SJCRH30 (cell line): ENCODE results near the gene TTC28. TPM values are rescaled to one million over a fixed set of nuclear protein-coding genes. Genes with fewer than 3 reads are reported as not detected.
"Not testable (repeated sequence)": the region's sequence is repeated elsewhere in the genome, so short reads cannot be mapped to it uniquely, and the experiment has no call there.

Experiments used
- DNase-seq, 2 experiments: peaks; one replicate each; pipeline ENCODE4 v3.0.0-alpha.2; 2015 to 2020
- H3K27ac ChIP-seq: fragments of 250-450 bp; sonication (Bioruptor Pico); 2 replicates; pipeline ENCODE4 v1.5.1; 2020; ENCODE audit warnings: mild to moderate bottlenecking, moderate library complexity
- H3K27me3 ChIP-seq: fragments of 250-450 bp; sonication (Bioruptor Pico); 2 replicates; pipeline ENCODE4 v1.5.1; 2020; ENCODE audit warnings: mild to moderate bottlenecking, moderate library complexity
- H3K36me3 ChIP-seq: fragments of 250-450 bp; sonication (Bioruptor Pico); 2 replicates; pipeline ENCODE4 v1.5.1; 2020; ENCODE audit warnings: mild to moderate bottlenecking, moderate library complexity
- H3K4me1 ChIP-seq: fragments of 250-450 bp; sonication (Bioruptor Pico); 2 replicates; pipeline ENCODE4 v1.5.1; 2020; ENCODE audit warnings: mild to moderate bottlenecking, moderate library complexity
- H3K4me3 ChIP-seq: fragments of 250-450 bp; sonication (Bioruptor Pico); 2 replicates; pipeline ENCODE4 v1.5.1; 2020; ENCODE audit warnings: mild to moderate bottlenecking, moderate library complexity
- H3K9me3 ChIP-seq: fragments of 250-450 bp; sonication (Bioruptor Pico); replicated peaks from 2 replicates; pipeline ENCODE4 v1.5.1; 2020; ENCODE audit warnings: mild to moderate bottlenecking, moderate library complexity
- total RNA-seq: library from RNA; depleted of rRNA; stranded (reverse); fragments of >200 nt; shearing (Covaris generic); gene quantifications from 2 replicates; pipeline ENCODE4 v1.2.3, GENCODE V29; 2014

TTC28 gene
- total RNA-seq, 1 experiment from 2014 or later, result 12.8 TPM

GRCh38 chr22:28568099-28568498 is 111.5 kb downstream of the TTC28 start:
- Histone ChIP-seq H3K4me1 (no peaks in the 10 kb centered on the region), H3K27me3 (no peaks in the 10 kb centered on the region), H3K9me3 (no peaks in the 10 kb centered on the region), H3K36me3 (no peaks in the 10 kb centered on the region), H3K27ac (no peak overlapping the region), H3K4me3 (no peak overlapping the region)
- DNase-seq, result no peak

- not testable (repeated sequence) for H3K27me3 ChIP-seq, H3K36me3 ChIP-seq, H3K27ac ChIP-seq, H3K4me3 ChIP-seq, H3K4me1 ChIP-seq, H3K9me3 ChIP-seq, DNase-seq
Observed at GRCh38 chr22:28566920-28567499, 112.6 kb downstream of the TTC28 start.

DNA sequence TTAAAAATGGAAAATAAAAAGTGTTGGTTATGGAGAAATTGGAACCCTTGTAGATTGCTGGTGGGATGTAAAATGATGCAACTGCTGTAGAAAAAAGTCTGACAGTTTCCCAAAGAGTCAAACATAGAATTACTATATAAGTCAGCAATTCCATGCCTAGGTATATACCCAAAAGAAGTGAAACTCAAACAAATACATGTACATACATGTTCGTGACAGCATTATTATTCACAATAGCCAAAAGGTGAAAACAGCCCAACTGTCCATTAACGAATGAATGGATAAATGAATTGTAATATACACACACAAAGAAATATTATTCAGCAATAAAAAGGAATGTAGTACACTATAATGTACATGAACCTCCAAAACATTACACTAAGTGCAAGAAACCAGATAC is 116.0 kb downstream of the TTC28 start:
- Histone ChIP-seq H3K36me3 (no peaks in the 10 kb centered on the region), H3K27ac (no peak overlapping the region)

GRCh38 chr22:28562324-28562723 is 117.3 kb downstream of the TTC28 start:
- no peak for DNase-seq
- Histone ChIP-seq H3K4me3 (no peak overlapping the region), H3K27me3 (no peaks in the 10 kb centered on the region), H3K36me3 (no peaks in the 10 kb centered on the region), H3K27ac (no peak overlapping the region), H3K4me1 (peaks cover 11% of the 10 kb centered on the region; the same call in 1 of the 2 replicates), H3K9me3 (no peaks in the 10 kb centered on the region)

More for the DNA sequence above, 116.0 kb downstream of the TTC28 start:
- no peak for DNase-seq
- Histone ChIP-seq H3K4me3 (no peak overlapping the region), H3K4me1 (peaks cover 11% of the 10 kb centered on the region; the same call in 1 of the 2 replicates), H3K27me3 (no peaks in the 10 kb centered on the region), H3K9me3 (no peaks in the 10 kb centered on the region)

- not testable (repeated sequence) for H3K4me3 ChIP-seq, DNase-seq, H3K27me3 ChIP-seq, H3K9me3 ChIP-seq, H3K27ac ChIP-seq, H3K36me3 ChIP-seq
- peaks cover 11% of the 10 kb centered on the region; the same call in 1 of the 2 replicates for H3K4me1 ChIP-seq
Observed at GRCh38 chr22:28560743-28561101, 118.9 kb downstream of the TTC28 start.

DNA sequence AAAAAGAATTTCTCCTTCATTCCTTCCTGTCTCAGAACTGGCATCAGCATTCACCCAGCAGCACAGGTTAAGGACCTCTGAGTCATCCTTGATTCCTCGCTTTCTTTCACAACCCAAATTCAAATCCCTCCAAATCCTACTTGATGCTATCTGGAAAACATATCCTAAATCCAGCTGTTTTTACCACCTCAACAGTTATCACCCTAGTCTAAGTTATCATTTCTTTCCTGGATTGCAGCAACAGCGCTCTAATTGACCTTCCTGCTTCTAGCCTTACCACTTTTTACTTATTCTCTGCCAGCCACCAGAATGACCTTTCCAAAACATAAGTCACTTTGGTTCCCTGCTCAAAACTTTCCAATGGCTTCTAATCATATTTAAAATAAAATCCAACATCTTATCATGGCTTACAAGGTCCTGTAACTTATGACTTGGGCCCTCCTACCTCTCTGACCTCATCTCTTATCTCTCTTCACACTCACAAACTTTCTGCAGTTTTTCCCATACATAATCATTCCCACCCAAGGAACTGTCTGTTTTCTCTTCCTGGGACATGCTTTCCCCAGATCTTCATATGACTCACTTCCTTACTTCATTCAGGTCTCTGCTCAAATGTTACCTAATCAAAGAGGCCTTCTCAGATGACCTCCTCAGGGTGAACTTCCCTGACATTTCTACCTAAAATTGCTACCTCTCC is 119.4 kb downstream of the TTC28 start:
- Histone ChIP-seq H3K9me3 (no peaks in the 10 kb centered on the region), H3K4me1 (peaks cover 11% of the 10 kb centered on the region; the same call in 1 of the 2 replicates), H3K27me3 (no peaks in the 10 kb centered on the region), H3K4me3 (no peak overlapping the region), H3K36me3 (no peaks in the 10 kb centered on the region), H3K27ac (no peak overlapping the region)
- peak in 1 of 2 experiments; percentile 39 for DNase-seq

DNA sequence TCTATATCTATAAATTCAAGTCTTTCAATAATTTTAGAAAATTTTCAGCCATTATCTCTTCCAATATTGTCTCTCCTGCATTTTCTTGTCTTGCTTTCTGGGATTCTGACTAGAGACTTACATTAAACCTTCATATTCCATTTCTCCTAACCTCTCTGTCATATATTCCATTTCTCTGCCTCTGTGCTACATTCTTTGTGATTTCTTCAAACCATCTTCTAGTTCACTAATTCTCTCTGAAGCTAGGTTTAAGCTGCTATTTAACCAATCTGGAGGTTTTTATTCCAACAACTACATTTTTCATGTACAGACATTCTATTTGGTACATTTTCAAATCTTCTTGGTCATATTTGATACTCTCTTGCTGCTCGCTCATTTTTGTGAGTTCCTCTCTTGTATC is 122.5 kb downstream of the TTC28 start:
- Histone ChIP-seq H3K9me3 (peaks cover 2% of the 10 kb centered on the region; the same call in 1 of the 2 replicates), H3K27me3 (no peaks in the 10 kb centered on the region), H3K4me3 (no peak overlapping the region), H3K36me3 (no peaks in the 10 kb centered on the region), H3K27ac (no peak overlapping the region), H3K4me1 (peaks cover 11% of the 10 kb centered on the region; the same call in 1 of the 2 replicates)
- DNase-seq, result no peak

GRCh38 chr22:28553108-28553866 is 126.4 kb downstream of the TTC28 start:
- H3K4me3 ChIP-seq, H3K9me3 ChIP-seq, H3K27ac ChIP-seq, DNase-seq, H3K36me3 ChIP-seq, H3K27me3 ChIP-seq: not testable (repeated sequence)
- H3K4me1 ChIP-seq, result peaks cover 19% of the 10 kb centered on the region

GRCh38 chr22:28548406-28548805 is 131.2 kb downstream of the TTC28 start:
- Histone ChIP-seq H3K36me3 (no peaks in the 10 kb centered on the region), H3K4me1 (peaks cover 19% of the 10 kb centered on the region), H3K9me3 (no peaks in the 10 kb centered on the region), H3K27me3 (no peaks in the 10 kb centered on the region), H3K27ac (no peak overlapping the region), H3K4me3 (no peak overlapping the region)
- DNase-seq, result no peak

- H3K9me3 ChIP-seq, result no peaks in the 10 kb centered on the region
- H3K36me3 ChIP-seq, result no peaks in the 10 kb centered on the region
- DNase-seq, result no peak
- no peak overlapping the region for H3K4me3 ChIP-seq
- peaks cover 19% of the 10 kb centered on the region for H3K4me1 ChIP-seq
- no peaks in the 10 kb centered on the region for H3K27me3 ChIP-seq
- no peak overlapping the region for H3K27ac ChIP-seq
Observed at GRCh38 chr22:28547132-28547842, 132.4 kb downstream of the TTC28 start.

- no peak for DNase-seq
Observed at GRCh38 chr22:28544431-28544868, 135.2 kb downstream of the TTC28 start.

GRCh38 chr22:28542980-28543621 is 136.5 kb downstream of the TTC28 start:
- DNase-seq, result no peak

More at GRCh38 chr22:28544431-28544868, 135.2 kb downstream of the TTC28 start:
- H3K27me3 ChIP-seq, result no peaks in the 10 kb centered on the region
- no peaks in the 10 kb centered on the region for H3K9me3 ChIP-seq
- no peak overlapping the region for H3K27ac ChIP-seq
- H3K4me1 ChIP-seq, result no peaks in the 10 kb centered on the region
- H3K4me3 ChIP-seq, result no peak overlapping the region
- H3K36me3 ChIP-seq, result no peaks in the 10 kb centered on the region

GRCh38 chr22:28541137-28541536 is 138.5 kb downstream of the TTC28 start:
- H3K4me3 ChIP-seq, result no peak overlapping the region
- no peaks in the 10 kb centered on the region for H3K9me3 ChIP-seq
- no peaks in the 10 kb centered on the region for H3K27me3 ChIP-seq
- DNase-seq, result no peak
- no peaks in the 10 kb centered on the region for H3K36me3 ChIP-seq
- H3K4me1 ChIP-seq, result no peaks in the 10 kb centered on the region
- H3K27ac ChIP-seq, result no peak overlapping the region

More at GRCh38 chr22:28542980-28543621, 136.5 kb downstream of the TTC28 start:
- H3K27ac ChIP-seq, result no peak overlapping the region
- H3K4me1 ChIP-seq, result no peaks in the 10 kb centered on the region
- H3K9me3 ChIP-seq, result no peaks in the 10 kb centered on the region
- H3K4me3 ChIP-seq, result no peak overlapping the region
- H3K36me3 ChIP-seq, result no peaks in the 10 kb centered on the region
- H3K27me3 ChIP-seq, result no peaks in the 10 kb centered on the region

- Histone ChIP-seq H3K4me1 (peaks cover 5% of the 10 kb centered on the region), H3K9me3 (no peaks in the 10 kb centered on the region; the same call in 1 of the 2 replicates), H3K36me3 (no peaks in the 10 kb centered on the region), H3K4me3 (no peak overlapping the region), H3K27me3 (no peaks in the 10 kb centered on the region), H3K27ac (no peak overlapping the region)
- DNase-seq, result no peak
Observed at GRCh38 chr22:28538922-28539321, 140.7 kb downstream of the TTC28 start.
